ENCODE results near the gene PHF12. TPM values are rescaled to one million over a fixed set of nuclear protein-coding genes. Genes with fewer than 3 reads are reported as not detected.

Gene PHF12
- total RNA-seq, 3 donors from 2014 or later (not counting 1 experiment from before 2014, with no cell fraction given), result 163 to 177 (median 171) TPM

- Mint-ChIP-seq H3K4me3 (peak overlapping the region; percentile 86), H3K9me3 (no peaks in the 10 kb centered on the region), H3K27me3 (ENCODE audit: low read depth in 2 of 2) (no peaks in the 10 kb centered on the region), H3K4me1 (peaks cover 59 to 64% of the 10 kb centered on the region in 2 donors), H3K27ac (peak overlapping the region; percentile 92 to 100), H3K36me3 (peaks cover 8% of the 10 kb centered on the region)
- TF ChIP-seq CTCF (IDR thresholded peaks at IDR 0.05), result no peak
- H3K4me1 ChIP-seq (ENCODE audit: control insufficient read depth, insufficient read depth, low read length), result peaks cover 42% of the 10 kb centered on the region
- 0% methylated on average over 2 of the region's 2 CpGs for WGBS (ENCODE audit: insufficient coverage)
- DNase-seq, result peak; percentile 35 to 93
- peak; percentile 86 to 95 (median 93) for ATAC-seq
- H3K9me3 ChIP-seq (ENCODE audit: control insufficient read depth, insufficient read depth, low read length), result no peaks in the 10 kb centered on the region
- no peaks in the 10 kb centered on the region for H3K27me3 ChIP-seq (ENCODE audit: control insufficient read depth, insufficient read depth, low read length)
- peak overlapping the region; percentile 94 for H3K27ac ChIP-seq (ENCODE audit: low read length)
- intact Hi-C loops (cut with micrococcal nuclease), result loop anchor here (1.0 to 5.0 kb wide), 4 partner anchors 23 to 184 kb away; partner anchors contain the start of genes DHRS13 and TRAF4
- peak overlapping the region; percentile 14 for H3K4me3 ChIP-seq (ENCODE audit: low read length)
- H3K36me3 ChIP-seq (ENCODE audit: control insufficient read depth, insufficient read depth, low read length), result peaks cover 36% of the 10 kb centered on the region
Measured at GRCh38 chr17:28925912-28926365, 25.4 kb downstream of the PHF12 start.

GRCh38 chr17:28920201-28920600 is 31.1 kb downstream of the PHF12 start:
- Mint-ChIP-seq H3K36me3 (peaks cover 22% of the 10 kb centered on the region), H3K27me3 (ENCODE audit: low read depth in 2 of 2) (no peaks in the 10 kb centered on the region), H3K4me3 (no peak overlapping the region), H3K4me1 (peaks cover 22 to 28% of the 10 kb centered on the region in 2 donors), H3K9me3 (no peaks in the 10 kb centered on the region), H3K27ac (peak overlapping the region; percentile 8 to 56)
- Histone ChIP-seq H3K9me3 (ENCODE audit: control insufficient read depth, insufficient read depth, low read length) (no peaks in the 10 kb centered on the region), H3K36me3 (ENCODE audit: control insufficient read depth, insufficient read depth, low read length) (peaks cover 88% of the 10 kb centered on the region), H3K27me3 (ENCODE audit: control insufficient read depth, insufficient read depth, low read length) (no peaks in the 10 kb centered on the region), H3K27ac (ENCODE audit: low read length) (no peak overlapping the region), H3K4me1 (ENCODE audit: control insufficient read depth, insufficient read depth, low read length) (peaks cover 16% of the 10 kb centered on the region), H3K4me3 (ENCODE audit: low read length) (no peak overlapping the region)
- intact Hi-C loops (cut with micrococcal nuclease), result no loop called here
- no peak for TF ChIP-seq CTCF (IDR thresholded peaks at IDR 0.05)
- no peak for DNase-seq
- no peak for ATAC-seq

GRCh38 chr17:28918295-28918694 is 33.0 kb downstream of the PHF12 start:
- no peak overlapping the region for H3K4me3 Mint-ChIP-seq
- H3K9me3 Mint-ChIP-seq, result no peaks in the 10 kb centered on the region
- DNase-seq, result no peak
- H3K36me3 Mint-ChIP-seq, result peaks cover 28% of the 10 kb centered on the region
- 84% methylated on average over 2 of the region's 2 CpGs for WGBS (ENCODE audit: insufficient coverage)
- H3K4me1 Mint-ChIP-seq, result peaks cover 6 to 12% of the 10 kb centered on the region in 2 donors
- Histone ChIP-seq H3K4me1 (ENCODE audit: control insufficient read depth, insufficient read depth, low read length) (no peaks in the 10 kb centered on the region), H3K9me3 (ENCODE audit: control insufficient read depth, insufficient read depth, low read length) (no peaks in the 10 kb centered on the region), H3K4me3 (ENCODE audit: low read length) (no peak overlapping the region), H3K27me3 (ENCODE audit: control insufficient read depth, insufficient read depth, low read length) (no peaks in the 10 kb centered on the region), H3K27ac (ENCODE audit: low read length) (no peak overlapping the region), H3K36me3 (ENCODE audit: control insufficient read depth, insufficient read depth, low read length) (peaks cover 91% of the 10 kb centered on the region)
- TF ChIP-seq CTCF (IDR thresholded peaks at IDR 0.05), result no peak
- intact Hi-C loops (cut with micrococcal nuclease), result no loop called here
- no peaks in the 10 kb centered on the region for H3K27me3 Mint-ChIP-seq (ENCODE audit: low read depth in 2 of 2)
- ATAC-seq, result no peak
- H3K27ac Mint-ChIP-seq, result peak overlapping the region; percentile 36 to 56

GRCh38 chr17:28917465-28917864 is 33.9 kb downstream of the PHF12 start:
- Mint-ChIP-seq H3K4me1 (peaks cover 6 to 9% of the 10 kb centered on the region in 2 donors), H3K9me3 (no peaks in the 10 kb centered on the region), H3K4me3 (no peak overlapping the region), H3K36me3 (peaks cover 22% of the 10 kb centered on the region), H3K27ac (peak overlapping the region; percentile 36 to 56), H3K27me3 (ENCODE audit: low read depth in 2 of 2) (no peaks in the 10 kb centered on the region)
- 96% methylated on average over 5 of the region's 5 CpGs for WGBS (ENCODE audit: insufficient coverage)
- H3K27me3 ChIP-seq (ENCODE audit: control insufficient read depth, insufficient read depth, low read length), result no peaks in the 10 kb centered on the region
- DNase-seq (no peak), ATAC-seq (no peak)
- H3K9me3 ChIP-seq (ENCODE audit: control insufficient read depth, insufficient read depth, low read length), result no peaks in the 10 kb centered on the region
- no peak overlapping the region for H3K27ac ChIP-seq (ENCODE audit: low read length)
- no peaks in the 10 kb centered on the region for H3K4me1 ChIP-seq (ENCODE audit: control insufficient read depth, insufficient read depth, low read length)
- H3K36me3 ChIP-seq (ENCODE audit: control insufficient read depth, insufficient read depth, low read length), result peaks cover 92% of the 10 kb centered on the region
- TF ChIP-seq CTCF (IDR thresholded peaks at IDR 0.05), result no peak
- intact Hi-C loops (cut with micrococcal nuclease), result no loop called here
- no peak overlapping the region for H3K4me3 ChIP-seq (ENCODE audit: low read length)

All from natural killer cell (primary cell).